GM12872 (cell line): ENCODE data around the gene ESCO1.

Source experiments
- TF ChIP-seq, protein P1 (sequence below): IDR thresholded peaks from 3 replicates; pipeline ENCODE4 v1.5.1; 2011; ENCODE audit warnings: low read depth, mild to moderate bottlenecking, low read length, moderate library complexity; ENCODE audit not compliant: insufficient read depth

The ESCO1 gene

DNA sequence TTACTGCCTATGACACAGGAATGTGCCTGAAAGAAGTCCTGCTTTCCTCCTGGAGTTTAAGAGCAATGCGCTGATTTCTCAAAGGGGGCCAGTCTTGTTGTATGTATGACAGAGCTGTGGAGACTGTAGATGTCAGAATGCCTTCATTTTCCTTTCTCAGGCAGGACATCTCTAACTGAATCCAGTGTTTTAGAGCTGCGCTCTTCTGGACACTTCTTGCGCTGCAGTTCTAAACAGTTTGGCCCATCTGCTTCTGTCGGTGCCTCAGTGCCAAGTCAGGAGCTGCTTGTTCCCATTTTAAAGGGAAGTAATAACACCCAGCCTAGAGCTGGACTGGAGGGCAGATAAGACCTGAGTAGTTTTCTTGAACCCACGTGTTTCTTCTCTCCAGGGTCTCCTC lies 91.4 kb downstream of the ESCO1 start:
- TF ChIP-seq, protein P1, sequence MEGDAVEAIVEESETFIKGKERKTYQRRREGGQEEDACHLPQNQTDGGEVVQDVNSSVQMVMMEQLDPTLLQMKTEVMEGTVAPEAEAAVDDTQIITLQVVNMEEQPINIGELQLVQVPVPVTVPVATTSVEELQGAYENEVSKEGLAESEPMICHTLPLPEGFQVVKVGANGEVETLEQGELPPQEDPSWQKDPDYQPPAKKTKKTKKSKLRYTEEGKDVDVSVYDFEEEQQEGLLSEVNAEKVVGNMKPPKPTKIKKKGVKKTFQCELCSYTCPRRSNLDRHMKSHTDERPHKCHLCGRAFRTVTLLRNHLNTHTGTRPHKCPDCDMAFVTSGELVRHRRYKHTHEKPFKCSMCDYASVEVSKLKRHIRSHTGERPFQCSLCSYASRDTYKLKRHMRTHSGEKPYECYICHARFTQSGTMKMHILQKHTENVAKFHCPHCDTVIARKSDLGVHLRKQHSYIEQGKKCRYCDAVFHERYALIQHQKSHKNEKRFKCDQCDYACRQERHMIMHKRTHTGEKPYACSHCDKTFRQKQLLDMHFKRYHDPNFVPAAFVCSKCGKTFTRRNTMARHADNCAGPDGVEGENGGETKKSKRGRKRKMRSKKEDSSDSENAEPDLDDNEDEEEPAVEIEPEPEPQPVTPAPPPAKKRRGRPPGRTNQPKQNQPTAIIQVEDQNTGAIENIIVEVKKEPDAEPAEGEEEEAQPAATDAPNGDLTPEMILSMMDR = peak; percentile 19; the same call in 1 of the 3 replicates

GRCh38 chr18:21507913-21508701 lies 92.4 kb downstream of the ESCO1 start:
- TF ChIP-seq, protein P1 = no peak

GRCh38 chr18:21502661-21503060 lies 97.8 kb downstream of the ESCO1 start:
- TF ChIP-seq, protein P1 = no peak

- TF ChIP-seq, protein P1 = no peak
Observed at GRCh38 chr18:21499997-21500396, 100.5 kb downstream of the ESCO1 start.

DNA sequence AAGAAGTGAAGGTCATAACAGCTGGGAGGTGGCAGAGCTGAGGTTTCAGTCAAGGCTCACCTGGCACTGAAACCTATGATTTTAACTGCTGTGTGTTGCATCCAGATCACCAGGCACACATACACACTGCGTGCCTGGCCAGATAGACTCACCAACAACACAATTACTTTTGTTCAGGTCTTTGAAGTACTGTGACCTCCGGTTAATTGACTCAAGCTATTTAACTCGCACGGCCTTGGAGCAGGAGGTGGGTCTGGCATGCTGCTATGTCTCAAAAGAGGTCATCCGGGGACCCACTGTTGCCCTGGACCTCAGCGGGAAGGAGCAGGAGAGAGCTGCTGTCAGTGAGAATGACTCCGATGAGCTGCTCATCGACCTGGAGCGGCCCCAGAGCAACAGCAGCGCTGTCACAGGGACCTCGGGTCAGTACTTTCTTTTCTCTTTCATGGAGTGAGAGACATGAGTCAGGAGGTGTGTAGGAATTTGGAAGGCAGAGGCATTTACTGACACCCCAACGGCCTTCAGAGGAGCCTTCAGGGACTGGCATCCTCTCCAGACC lies 104.1 kb downstream of the ESCO1 start:
- TF ChIP-seq, protein P1 = no peak

DNA sequence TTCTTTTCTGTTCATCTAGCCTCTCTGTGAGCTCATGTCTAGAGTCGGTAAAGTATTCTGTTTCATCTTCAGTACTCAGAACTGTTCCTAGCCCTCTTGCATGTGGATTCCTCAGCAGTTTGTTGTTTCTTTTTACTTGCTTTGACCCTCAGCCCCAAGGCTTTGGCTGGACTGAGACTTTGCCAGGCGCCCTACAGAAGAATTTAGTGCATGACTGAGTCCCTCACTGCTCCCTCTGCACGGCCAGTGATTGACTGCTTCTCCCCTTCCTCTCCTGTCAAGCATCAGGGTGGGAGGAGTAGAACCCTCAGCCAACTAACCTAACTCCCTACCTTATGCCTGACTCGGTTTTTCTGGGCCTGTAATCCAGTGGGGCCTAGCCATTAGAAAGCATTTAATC lies 109.8 kb downstream of the ESCO1 start:
- TF ChIP-seq, protein P1 = no peak

DNA sequence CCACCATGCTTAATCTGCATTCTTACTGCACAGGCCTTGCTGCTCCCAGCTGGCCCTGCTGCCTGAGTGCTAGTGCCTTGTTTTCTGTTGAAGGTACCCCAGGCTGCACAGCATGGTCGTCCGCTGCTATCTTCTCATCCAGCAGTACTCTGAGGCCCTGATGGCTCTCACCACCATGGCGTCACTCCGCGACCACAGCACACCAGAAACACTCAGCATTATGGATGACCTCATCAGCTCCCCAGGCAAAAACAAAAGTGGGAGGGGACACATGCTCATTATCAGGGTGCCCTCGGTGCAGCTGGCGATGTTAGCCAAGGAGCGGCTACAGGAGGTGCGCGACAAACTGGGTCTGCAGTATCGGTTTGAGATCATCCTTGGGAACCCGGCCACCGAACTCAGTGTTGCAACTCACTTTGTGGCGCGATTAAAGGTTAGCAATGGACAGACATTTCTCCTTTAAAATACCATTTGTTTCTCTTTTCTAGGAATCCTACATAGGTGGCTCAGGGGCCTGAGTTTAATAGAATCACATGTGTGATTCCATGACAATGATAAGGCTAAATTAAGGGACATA lies 110.5 kb downstream of the ESCO1 start:
- TF ChIP-seq, protein P1 = no peak
